GM18505 (cell line): Measurements from ENCODE around the gene TCF7.

Experiments used
- ATAC-seq: cut with Tn5 transposase; IDR thresholded peaks from one replicate; pipeline ENCODE4 v1.9.1; 2021; ENCODE audit not compliant: unreplicated experiment
- POLR2A ChIP-seq: IDR thresholded peaks from 4 replicates; pipeline ENCODE4 v1.6.1; 2011; ENCODE audit warnings: borderline replicate concordance; ENCODE audit not compliant: insufficient read depth, insufficient read length; ENCODE audit errors: extremely low read depth

Gene TCF7

GRCh38 chr5:134138416-134139376 is 24.2 kb downstream of the TCF7 start:
- ATAC-seq, result peak; percentile 67

GRCh38 chr5:134139377-134139851 is 24.9 kb downstream of the TCF7 start:
- no peak for ATAC-seq
- TF ChIP-seq POLR2A, result no peak

More at GRCh38 chr5:134138416-134139376, 24.2 kb downstream of the TCF7 start:
- peak; percentile 43 for TF ChIP-seq POLR2A

GRCh38 chr5:134139891-134140469 is 25.5 kb downstream of the TCF7 start:
- ATAC-seq, result no peak
- no peak for TF ChIP-seq POLR2A

GRCh38 chr5:134140530-134141201 is 26.2 kb downstream of the TCF7 start:
- ATAC-seq, result no peak

GRCh38 chr5:134141331-134142050 is 27.0 kb downstream of the TCF7 start:
- TF ChIP-seq POLR2A, result no peak
- ATAC-seq, result no peak

More at GRCh38 chr5:134140530-134141201, 26.2 kb downstream of the TCF7 start:
- no peak for TF ChIP-seq POLR2A

GRCh38 chr5:134142052-134142451 is 27.6 kb downstream of the TCF7 start:
- no peak for TF ChIP-seq POLR2A

GRCh38 chr5:134142806-134143205 is 28.3 kb downstream of the TCF7 start:
- ATAC-seq, result no peak
- TF ChIP-seq POLR2A, result no peak

More at GRCh38 chr5:134142052-134142451, 27.6 kb downstream of the TCF7 start:
- ATAC-seq, result no peak

- ATAC-seq, result no peak
- TF ChIP-seq POLR2A, result no peak
Observed at GRCh38 chr5:134143431-134143830, 28.9 kb downstream of the TCF7 start.

GRCh38 chr5:134143944-134144941 is 29.8 kb downstream of the TCF7 start:
- TF ChIP-seq POLR2A, result no peak
- ATAC-seq, result no peak

- no peak for ATAC-seq
Observed at GRCh38 chr5:134145041-134145757, 30.7 kb downstream of the TCF7 start.

More at GRCh38 chr5:134145041-134145757, 30.7 kb downstream of the TCF7 start:
- no peak for TF ChIP-seq POLR2A
